ENCODE measurements around the gene SGPP2.

SGPP2 gene

DNA sequence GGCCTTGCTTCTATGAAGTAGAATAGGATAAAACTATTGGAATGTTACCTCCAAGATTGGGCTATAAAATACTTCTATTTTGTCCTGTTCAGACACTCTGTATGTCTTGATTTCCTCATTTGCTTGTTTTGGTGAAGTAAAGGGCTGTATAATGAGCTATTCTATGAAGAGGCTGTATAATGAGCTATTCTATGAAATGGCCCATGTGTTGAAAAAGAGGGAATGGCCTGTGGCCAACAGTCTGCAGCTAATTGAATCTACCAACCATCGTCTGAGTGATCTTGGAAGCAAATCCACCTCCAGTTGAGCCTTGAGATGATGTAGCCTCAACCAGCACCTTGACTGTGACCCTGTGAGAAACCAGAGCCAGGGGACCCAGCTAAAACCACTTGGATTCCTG, 3.8 kb upstream of the SGPP2 start (continued):
- TF ChIP-seq ELK4 (IDR thresholded peaks at IDR 0.05; ENCODE audit: borderline replicate concordance, low read depth, low read length), result no peak
- no peak for TF ChIP-seq ZNF311 (tag by site-specific recombination; IDR thresholded peaks at IDR 0.05; ENCODE audit: borderline replicate concordance)
- TF ChIP-seq ZNF2 (tag by site-specific recombination; IDR thresholded peaks at IDR 0.05), result no peak
- TF ChIP-seq, protein P1, sequence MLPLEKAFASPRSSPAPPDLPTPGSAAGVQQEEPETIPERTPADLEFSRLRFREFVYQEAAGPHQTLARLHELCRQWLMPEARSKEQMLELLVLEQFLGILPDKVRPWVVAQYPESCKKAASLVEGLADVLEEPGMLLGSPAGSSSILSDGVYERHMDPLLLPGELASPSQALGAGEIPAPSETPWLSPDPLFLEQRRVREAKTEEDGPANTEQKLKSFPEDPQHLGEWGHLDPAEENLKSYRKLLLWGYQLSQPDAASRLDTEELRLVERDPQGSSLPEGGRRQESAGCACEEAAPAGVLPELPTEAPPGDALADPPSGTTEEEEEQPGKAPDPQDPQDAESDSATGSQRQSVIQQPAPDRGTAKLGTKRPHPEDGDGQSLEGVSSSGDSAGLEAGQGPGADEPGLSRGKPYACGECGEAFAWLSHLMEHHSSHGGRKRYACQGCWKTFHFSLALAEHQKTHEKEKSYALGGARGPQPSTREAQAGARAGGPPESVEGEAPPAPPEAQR (tag by site-specific recombination; IDR thresholded peaks at IDR 0.05), result no peak

DNA sequence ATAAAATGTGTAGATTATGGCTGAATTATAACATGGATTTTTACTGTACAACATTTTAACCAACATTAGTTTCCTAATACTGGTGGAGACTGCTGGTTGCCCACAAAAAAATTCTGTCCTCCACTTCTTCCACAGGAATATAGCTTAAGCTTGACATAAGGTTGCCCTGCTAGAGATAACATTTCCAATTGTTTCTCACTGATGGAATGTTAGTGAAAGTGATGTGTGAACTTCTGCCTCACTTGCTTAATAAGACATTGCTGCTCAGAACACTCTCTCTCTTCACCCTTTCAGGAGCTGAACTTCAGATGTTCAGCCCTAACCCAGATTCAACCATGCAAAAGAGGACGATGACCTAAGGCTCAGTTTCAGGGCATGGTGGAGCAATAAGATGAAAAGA, 2.7 kb upstream of the SGPP2 start:
- no peak overlapping the region for H3K4me3 ChIP-seq (ENCODE audit: low read depth, low read length)
- CTCF ChIA-PET, result interaction anchor here (0.6 to 1.1 kb wide), 3 partner anchors 12 to 283 kb away, joined by 3 to 6 read pairs (median 5); no protein-coding TSS in a partner anchor
- H3K36me3 ChIP-seq (ENCODE audit: control insufficient read depth in 2 of 2, insufficient read depth in 1 of 2, low read length in 2 of 2), result no peaks in the 10 kb centered on the region

DNA sequence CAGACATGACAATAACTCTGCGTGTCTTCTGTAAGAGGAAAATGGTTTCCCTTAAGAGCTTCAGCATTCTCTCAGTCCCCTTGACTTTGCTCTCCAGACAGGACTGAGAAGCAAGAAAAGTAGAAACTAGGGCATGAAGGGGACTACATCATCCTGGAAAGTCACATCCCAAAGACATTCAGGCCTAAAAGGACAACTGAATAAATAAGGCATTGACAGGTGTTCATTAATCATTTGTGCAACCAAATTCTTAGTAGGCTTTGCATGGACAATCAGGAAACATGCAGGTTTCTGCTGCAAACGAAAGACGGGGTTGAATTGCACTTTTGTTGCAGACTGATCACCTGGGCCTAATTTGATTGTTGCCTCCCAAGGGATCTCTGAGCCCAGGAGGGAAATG, 1.2 kb upstream of the SGPP2 start:
- CTCF ChIA-PET, result interaction anchor here (0.6 kb wide), 1 partner anchor 1092 kb away, joined by 3 read pairs; no protein-coding TSS in a partner anchor
- POLR2A ChIA-PET, result no interaction called here
- Histone ChIP-seq H3K9me3 (ENCODE audit: control insufficient read depth, insufficient read depth, low read depth, low read length) (no peaks in the 10 kb centered on the region), H3K36me3 (ENCODE audit: control insufficient read depth in 2 of 2, insufficient read depth in 1 of 2, low read length in 2 of 2) (no peaks in the 10 kb centered on the region), H3K27ac (ENCODE audit: extremely low read depth, low read depth, low read length) (no peak overlapping the region), H3K4me1 (ENCODE audit: control insufficient read depth, insufficient read depth, low read length) (peaks cover 30% of the 10 kb centered on the region), H3K4me3 (ENCODE audit: low read depth, low read length) (no peak overlapping the region)
- TF ChIP-seq ZNF701 (tag by site-specific recombination; IDR thresholded peaks at IDR 0.05) (no peak), ZNF138 (tag by site-specific recombination; IDR thresholded peaks at IDR 0.05; ENCODE audit: borderline replicate concordance) (no peak), CTCF (tag by site-specific recombination; IDR thresholded peaks at IDR 0.05) (no peak), ZNF645 (tag by site-specific recombination; IDR thresholded peaks at IDR 0.05) (no peak), ZNF596 (tag by site-specific recombination; IDR thresholded peaks at IDR 0.05) (no peak), ZNF223 (tag by site-specific recombination; IDR thresholded peaks at IDR 0.05) (no peak), ZNF558 (tag by site-specific recombination; IDR thresholded peaks at IDR 0.05) (no peak), ZNF747 (tag by site-specific recombination; IDR thresholded peaks at IDR 0.05) (no peak), ZNF221 (tag by site-specific recombination; IDR thresholded peaks at IDR 0.05; ENCODE audit: borderline replicate concordance) (no peak), ZBTB26 (tag by site-specific recombination; optimal IDR thresholded peaks at IDR 0.05) (no peak), ZNF184 (tag by site-specific recombination; IDR thresholded peaks at IDR 0.05) (no peak), ZNF248 (tag by site-specific recombination; IDR thresholded peaks at IDR 0.05) (no peak), ZNF530 (tag by site-specific recombination; IDR thresholded peaks at IDR 0.05; ENCODE audit: low read depth) (no peak)
- TF ChIP-seq, protein P2, sequence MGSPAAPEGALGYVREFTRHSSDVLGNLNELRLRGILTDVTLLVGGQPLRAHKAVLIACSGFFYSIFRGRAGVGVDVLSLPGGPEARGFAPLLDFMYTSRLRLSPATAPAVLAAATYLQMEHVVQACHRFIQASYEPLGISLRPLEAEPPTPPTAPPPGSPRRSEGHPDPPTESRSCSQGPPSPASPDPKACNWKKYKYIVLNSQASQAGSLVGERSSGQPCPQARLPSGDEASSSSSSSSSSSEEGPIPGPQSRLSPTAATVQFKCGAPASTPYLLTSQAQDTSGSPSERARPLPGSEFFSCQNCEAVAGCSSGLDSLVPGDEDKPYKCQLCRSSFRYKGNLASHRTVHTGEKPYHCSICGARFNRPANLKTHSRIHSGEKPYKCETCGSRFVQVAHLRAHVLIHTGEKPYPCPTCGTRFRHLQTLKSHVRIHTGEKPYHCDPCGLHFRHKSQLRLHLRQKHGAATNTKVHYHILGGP (tag by site-specific recombination; IDR thresholded peaks at IDR 0.05), result no peak
- TF ChIP-seq, protein P3, sequence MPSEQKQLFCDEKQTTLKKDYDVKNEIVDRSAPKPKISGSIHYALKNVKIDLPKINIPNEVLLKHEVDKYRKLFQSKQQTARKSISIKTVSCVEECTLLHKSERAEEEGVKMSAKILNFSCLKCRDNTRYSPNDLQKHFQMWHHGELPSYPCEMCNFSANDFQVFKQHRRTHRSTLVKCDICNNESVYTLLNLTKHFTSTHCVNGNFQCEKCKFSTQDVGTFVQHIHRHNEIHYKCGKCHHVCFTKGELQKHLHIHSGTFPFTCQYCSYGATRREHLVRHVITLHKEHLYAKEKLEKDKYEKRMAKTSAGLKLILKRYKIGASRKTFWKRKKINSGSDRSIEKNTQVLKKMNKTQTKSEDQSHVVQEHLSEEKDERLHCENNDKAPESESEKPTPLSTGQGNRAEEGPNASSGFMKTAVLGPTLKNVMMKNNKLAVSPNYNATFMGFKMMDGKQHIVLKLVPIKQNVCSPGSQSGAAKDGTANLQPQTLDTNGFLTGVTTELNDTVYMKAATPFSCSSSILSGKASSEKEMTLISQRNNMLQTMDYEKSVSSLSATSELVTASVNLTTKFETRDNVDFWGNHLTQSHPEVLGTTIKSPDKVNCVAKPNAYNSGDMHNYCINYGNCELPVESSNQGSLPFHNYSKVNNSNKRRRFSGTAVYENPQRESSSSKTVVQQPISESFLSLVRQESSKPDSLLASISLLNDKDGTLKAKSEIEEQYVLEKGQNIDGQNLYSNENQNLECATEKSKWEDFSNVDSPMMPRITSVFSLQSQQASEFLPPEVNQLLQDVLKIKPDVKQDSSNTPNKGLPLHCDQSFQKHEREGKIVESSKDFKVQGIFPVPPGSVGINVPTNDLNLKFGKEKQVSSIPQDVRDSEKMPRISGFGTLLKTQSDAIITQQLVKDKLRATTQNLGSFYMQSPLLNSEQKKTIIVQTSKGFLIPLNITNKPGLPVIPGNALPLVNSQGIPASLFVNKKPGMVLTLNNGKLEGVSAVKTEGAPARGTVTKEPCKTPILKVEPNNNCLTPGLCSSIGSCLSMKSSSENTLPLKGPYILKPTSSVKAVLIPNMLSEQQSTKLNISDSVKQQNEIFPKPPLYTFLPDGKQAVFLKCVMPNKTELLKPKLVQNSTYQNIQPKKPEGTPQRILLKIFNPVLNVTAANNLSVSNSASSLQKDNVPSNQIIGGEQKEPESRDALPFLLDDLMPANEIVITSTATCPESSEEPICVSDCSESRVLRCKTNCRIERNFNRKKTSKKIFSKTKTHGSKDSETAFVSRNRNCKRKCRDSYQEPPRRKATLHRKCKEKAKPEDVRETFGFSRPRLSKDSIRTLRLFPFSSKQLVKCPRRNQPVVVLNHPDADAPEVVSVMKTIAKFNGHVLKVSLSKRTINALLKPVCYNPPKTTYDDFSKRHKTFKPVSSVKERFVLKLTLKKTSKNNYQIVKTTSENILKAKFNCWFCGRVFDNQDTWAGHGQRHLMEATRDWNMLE (tag by site-specific recombination; conservative IDR thresholded peaks at IDR 0.05; ENCODE audit: low read depth), result no peak

More for the DNA sequence above, 2.7 kb upstream of the SGPP2 start:
- Histone ChIP-seq H3K9me3 (ENCODE audit: control insufficient read depth, insufficient read depth, low read depth, low read length) (no peaks in the 10 kb centered on the region), H3K27ac (ENCODE audit: extremely low read depth, low read depth, low read length) (no peak overlapping the region), H3K4me1 (ENCODE audit: control insufficient read depth, insufficient read depth, low read length) (peaks cover 15% of the 10 kb centered on the region)
- TF ChIP-seq ZNF747 (tag by site-specific recombination; IDR thresholded peaks at IDR 0.05), result no peak
- POLR2A ChIA-PET, result interaction anchor here (0.7 kb wide), 1 partner anchor 139 kb away, joined by 7 read pairs; no protein-coding TSS in a partner anchor
